ENCODE results near the gene RFX2. TPM values are rescaled to one million over a fixed set of nuclear protein-coding genes. Genes with fewer than 3 reads are reported as not detected.

RFX2 gene
- total RNA-seq, 2 donors from 2014 or later: 14.0 to 14.8 TPM

DNA sequence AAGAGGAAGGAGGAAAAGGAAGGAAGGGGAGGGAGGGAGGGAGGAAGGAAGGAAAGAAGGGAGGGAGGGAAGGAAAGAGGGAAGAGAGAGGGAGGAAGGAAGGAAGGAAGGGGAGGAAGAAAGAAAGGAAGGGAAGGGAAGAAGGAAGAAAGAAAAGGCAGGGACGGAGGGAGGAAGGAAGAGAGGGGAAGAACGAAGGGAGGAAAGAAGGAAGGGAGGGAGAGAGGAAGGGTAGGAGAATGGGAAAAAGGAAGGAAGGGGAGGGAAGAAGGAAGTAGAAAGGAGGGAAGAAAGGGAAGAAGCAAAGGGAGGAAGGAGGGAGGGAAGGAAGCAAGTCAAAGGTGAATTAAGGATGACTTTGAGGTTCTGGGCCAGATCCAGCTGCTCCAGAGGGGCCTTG is 28.2 kb upstream of the RFX2 start:
- DNase-seq (no peak), ATAC-seq (no peak)
- TF ChIP-seq, protein P1, sequence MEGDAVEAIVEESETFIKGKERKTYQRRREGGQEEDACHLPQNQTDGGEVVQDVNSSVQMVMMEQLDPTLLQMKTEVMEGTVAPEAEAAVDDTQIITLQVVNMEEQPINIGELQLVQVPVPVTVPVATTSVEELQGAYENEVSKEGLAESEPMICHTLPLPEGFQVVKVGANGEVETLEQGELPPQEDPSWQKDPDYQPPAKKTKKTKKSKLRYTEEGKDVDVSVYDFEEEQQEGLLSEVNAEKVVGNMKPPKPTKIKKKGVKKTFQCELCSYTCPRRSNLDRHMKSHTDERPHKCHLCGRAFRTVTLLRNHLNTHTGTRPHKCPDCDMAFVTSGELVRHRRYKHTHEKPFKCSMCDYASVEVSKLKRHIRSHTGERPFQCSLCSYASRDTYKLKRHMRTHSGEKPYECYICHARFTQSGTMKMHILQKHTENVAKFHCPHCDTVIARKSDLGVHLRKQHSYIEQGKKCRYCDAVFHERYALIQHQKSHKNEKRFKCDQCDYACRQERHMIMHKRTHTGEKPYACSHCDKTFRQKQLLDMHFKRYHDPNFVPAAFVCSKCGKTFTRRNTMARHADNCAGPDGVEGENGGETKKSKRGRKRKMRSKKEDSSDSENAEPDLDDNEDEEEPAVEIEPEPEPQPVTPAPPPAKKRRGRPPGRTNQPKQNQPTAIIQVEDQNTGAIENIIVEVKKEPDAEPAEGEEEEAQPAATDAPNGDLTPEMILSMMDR (IDR thresholded peaks at IDR 0.05): no peak
- no peak for TF ChIP-seq POLR2A (IDR thresholded peaks at IDR 0.05)
- H3K36me3 ChIP-seq (replicated peaks in 1 of 2; ENCODE audit: insufficient read depth in 1 of 2, low read depth in 2 of 2): no peaks in the 10 kb centered on the region
- no peak overlapping the region for H3K4me3 ChIP-seq
- WGBS, 2 donors: 62 to 68% methylated on average over 1 to 2 of the region's 2 CpGs
- no peaks in the 10 kb centered on the region for H3K9me3 ChIP-seq
- intact Hi-C loops (cut with DNase I): no loop called here
- H3K27me3 ChIP-seq: no peaks in the 10 kb centered on the region
- H3K27ac ChIP-seq: no peak overlapping the region
- no peaks in the 10 kb centered on the region for H3K4me1 ChIP-seq

GRCh38 chr19:6138066-6138465 is 27.8 kb upstream of the RFX2 start:
- no peak for TF ChIP-seq POLR2A (IDR thresholded peaks at IDR 0.05)
- TF ChIP-seq, protein P1 (IDR thresholded peaks at IDR 0.05): no peak
- no peak for DNase-seq
- 49 to 58% methylated on average over 6 to 7 of the region's 7 CpGs for whole genome bisulfite sequencing, 2 donors
- no peak for ATAC-seq
- Histone ChIP-seq H3K4me1 (no peaks in the 10 kb centered on the region), H3K36me3 (replicated peaks in 1 of 2; ENCODE audit: insufficient read depth in 1 of 2, low read depth in 2 of 2) (no peaks in the 10 kb centered on the region), H3K27ac (no peak overlapping the region), H3K9me3 (no peaks in the 10 kb centered on the region), H3K27me3 (no peaks in the 10 kb centered on the region), H3K4me3 (no peak overlapping the region)
- intact Hi-C loops (cut with DNase I): no loop called here

GRCh38 chr19:6133231-6133630 is 22.9 kb upstream of the RFX2 start:
- Histone ChIP-seq H3K27ac (no peak overlapping the region), H3K36me3 (replicated peaks in 1 of 2; ENCODE audit: insufficient read depth in 1 of 2, low read depth in 2 of 2) (no peaks in the 10 kb centered on the region), H3K4me3 (no peak overlapping the region), H3K9me3 (no peaks in the 10 kb centered on the region), H3K27me3 (no peaks in the 10 kb centered on the region), H3K4me1 (no peaks in the 10 kb centered on the region)
- TF ChIP-seq, protein P1 (IDR thresholded peaks at IDR 0.05): no peak
- DNase-seq: no peak
- WGBS, 2 donors: 78 to 86% methylated on average over 5 of the region's 5 CpGs
- no peak for ATAC-seq
- intact Hi-C loops (cut with DNase I): no loop called here

GRCh38 chr19:6132482-6132881 is 22.2 kb upstream of the RFX2 start:
- 81 to 84% methylated on average over 4 of the region's 4 CpGs for WGBS, 2 donors
- no peaks in the 10 kb centered on the region for H3K4me1 ChIP-seq
- H3K4me3 ChIP-seq: no peak overlapping the region
- ATAC-seq: no peak
- no peaks in the 10 kb centered on the region for H3K9me3 ChIP-seq
- H3K27me3 ChIP-seq: no peaks in the 10 kb centered on the region
- DNase-seq: no peak
- TF ChIP-seq, protein P1 (IDR thresholded peaks at IDR 0.05): no peak
- no peak for TF ChIP-seq POLR2A (IDR thresholded peaks at IDR 0.05)
- no peak overlapping the region for H3K27ac ChIP-seq
- intact Hi-C loops (cut with DNase I): no loop called here
- no peaks in the 10 kb centered on the region for H3K36me3 ChIP-seq (replicated peaks in 1 of 2; ENCODE audit: insufficient read depth in 1 of 2, low read depth in 2 of 2)

GRCh38 chr19:6127716-6128335 is 17.5 kb upstream of the RFX2 start:
- 79 to 80% methylated on average over 6 of the region's 6 CpGs for WGBS, 2 donors
- Histone ChIP-seq H3K4me1 (no peaks in the 10 kb centered on the region), H3K36me3 (replicated peaks in 1 of 2; ENCODE audit: insufficient read depth in 1 of 2, low read depth in 2 of 2) (no peaks in the 10 kb centered on the region), H3K9me3 (no peaks in the 10 kb centered on the region), H3K27me3 (no peaks in the 10 kb centered on the region), H3K4me3 (no peak overlapping the region), H3K27ac (no peak overlapping the region)
- intact Hi-C loops (cut with DNase I): no loop called here
- DNase-seq (no peak), ATAC-seq (no peak)
- TF ChIP-seq, protein P1 (IDR thresholded peaks at IDR 0.05): no peak
- no peak for TF ChIP-seq POLR2A (IDR thresholded peaks at IDR 0.05)

Data from body of pancreas (tissue), 4 donors.